ENCODE results near the gene CEL.

CEL gene

DNA sequence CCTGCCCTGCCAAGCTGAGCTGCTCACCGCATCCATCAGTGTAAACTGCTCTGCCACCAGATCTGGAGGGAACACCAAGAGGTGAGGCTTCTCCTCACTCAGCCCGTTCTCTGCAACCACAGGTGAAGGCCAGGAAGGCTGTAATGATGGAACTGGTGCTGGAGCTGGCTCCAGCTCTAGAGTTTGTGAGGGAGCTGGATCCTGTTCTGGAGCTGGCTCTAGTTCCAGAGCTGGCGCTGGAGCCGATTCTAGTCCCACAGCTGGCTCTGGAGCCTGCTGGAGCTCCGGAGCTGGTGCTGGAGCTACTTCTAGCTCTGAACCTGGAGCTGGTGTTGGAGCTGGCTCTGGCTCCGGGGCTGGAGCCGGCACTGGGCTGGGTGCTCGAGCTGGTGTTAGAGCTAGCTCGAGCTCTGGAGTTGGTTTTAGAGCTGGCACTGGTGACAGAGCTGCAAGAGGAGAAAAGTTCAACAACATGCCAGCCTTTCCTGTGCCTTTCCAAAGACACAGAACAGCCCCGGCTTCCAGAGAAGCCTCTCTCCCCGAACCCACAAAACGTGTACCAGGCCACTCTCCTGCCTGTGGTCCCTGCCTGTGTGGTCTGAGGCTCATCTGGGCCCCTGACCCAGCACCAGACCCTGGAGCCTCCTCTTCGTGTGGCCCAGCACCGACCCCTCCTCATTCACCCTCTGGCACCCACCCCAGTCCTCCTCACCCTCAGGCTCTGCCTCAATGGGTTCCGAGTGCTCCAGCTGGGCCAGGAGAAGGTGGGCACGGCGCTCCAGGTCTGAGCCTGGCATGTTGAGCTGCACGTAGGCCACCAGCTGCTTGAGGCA lies 46.4 kb downstream of the CEL start:
- DNase-seq (ENCODE audit: low read depth) = no peak
- TF ChIP-seq, protein P1, sequence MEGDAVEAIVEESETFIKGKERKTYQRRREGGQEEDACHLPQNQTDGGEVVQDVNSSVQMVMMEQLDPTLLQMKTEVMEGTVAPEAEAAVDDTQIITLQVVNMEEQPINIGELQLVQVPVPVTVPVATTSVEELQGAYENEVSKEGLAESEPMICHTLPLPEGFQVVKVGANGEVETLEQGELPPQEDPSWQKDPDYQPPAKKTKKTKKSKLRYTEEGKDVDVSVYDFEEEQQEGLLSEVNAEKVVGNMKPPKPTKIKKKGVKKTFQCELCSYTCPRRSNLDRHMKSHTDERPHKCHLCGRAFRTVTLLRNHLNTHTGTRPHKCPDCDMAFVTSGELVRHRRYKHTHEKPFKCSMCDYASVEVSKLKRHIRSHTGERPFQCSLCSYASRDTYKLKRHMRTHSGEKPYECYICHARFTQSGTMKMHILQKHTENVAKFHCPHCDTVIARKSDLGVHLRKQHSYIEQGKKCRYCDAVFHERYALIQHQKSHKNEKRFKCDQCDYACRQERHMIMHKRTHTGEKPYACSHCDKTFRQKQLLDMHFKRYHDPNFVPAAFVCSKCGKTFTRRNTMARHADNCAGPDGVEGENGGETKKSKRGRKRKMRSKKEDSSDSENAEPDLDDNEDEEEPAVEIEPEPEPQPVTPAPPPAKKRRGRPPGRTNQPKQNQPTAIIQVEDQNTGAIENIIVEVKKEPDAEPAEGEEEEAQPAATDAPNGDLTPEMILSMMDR (conservative IDR thresholded peaks at IDR 0.05; ENCODE audit: low read depth, low read length) = no peak
- H3K4me3 ChIP-seq (ENCODE audit: low read depth, low read length) = no peak overlapping the region

GRCh38 chr9:133108794-133109641 lies 47.2 kb downstream of the CEL start:
- H3K4me3 ChIP-seq (ENCODE audit: low read depth, low read length) = no peak overlapping the region
- no peak for DNase-seq (ENCODE audit: low read depth)
- TF ChIP-seq, protein P1 (conservative IDR thresholded peaks at IDR 0.05; ENCODE audit: low read depth, low read length) = no peak

DNA sequence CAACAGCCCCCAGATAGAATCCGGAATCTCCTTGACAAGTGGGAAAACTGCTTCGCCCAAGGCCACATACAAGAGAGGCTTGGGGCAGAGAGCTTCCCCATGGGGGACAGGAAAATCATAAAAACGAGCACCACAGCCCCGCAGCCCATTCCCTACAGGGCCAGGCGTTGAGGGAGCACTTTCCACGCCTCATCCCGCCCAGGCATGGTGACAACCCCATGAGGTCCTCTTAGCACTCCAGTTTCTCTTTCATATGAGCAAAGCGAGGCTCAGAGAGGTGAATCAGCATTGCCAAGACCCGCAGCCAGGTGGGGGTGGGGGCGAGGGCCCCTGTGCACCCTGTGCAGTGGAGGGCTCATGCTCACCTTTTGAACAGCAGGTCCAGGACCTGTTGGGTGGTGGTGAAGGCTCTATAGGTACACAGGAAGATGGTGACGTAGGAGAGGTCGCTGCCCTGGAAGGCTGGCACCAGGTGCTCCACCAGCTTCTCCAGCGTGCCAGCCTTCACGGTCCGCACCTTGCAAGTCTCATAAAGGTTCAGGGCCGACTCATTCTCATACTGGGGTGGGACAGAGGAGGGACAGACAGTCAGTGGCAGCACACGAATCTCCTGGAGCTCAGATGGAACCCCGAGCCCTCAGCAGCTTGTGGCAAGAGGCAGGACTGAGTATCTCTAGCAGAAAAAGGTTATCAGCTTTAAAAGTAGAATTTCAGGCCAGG lies 48.3 kb downstream of the CEL start:
- H3K4me3 ChIP-seq (ENCODE audit: low read depth, low read length) = no peak overlapping the region
- TF ChIP-seq, protein P1 (conservative IDR thresholded peaks at IDR 0.05; ENCODE audit: low read depth, low read length) = no peak
- DNase-seq (ENCODE audit: low read depth) = no peak

DNA sequence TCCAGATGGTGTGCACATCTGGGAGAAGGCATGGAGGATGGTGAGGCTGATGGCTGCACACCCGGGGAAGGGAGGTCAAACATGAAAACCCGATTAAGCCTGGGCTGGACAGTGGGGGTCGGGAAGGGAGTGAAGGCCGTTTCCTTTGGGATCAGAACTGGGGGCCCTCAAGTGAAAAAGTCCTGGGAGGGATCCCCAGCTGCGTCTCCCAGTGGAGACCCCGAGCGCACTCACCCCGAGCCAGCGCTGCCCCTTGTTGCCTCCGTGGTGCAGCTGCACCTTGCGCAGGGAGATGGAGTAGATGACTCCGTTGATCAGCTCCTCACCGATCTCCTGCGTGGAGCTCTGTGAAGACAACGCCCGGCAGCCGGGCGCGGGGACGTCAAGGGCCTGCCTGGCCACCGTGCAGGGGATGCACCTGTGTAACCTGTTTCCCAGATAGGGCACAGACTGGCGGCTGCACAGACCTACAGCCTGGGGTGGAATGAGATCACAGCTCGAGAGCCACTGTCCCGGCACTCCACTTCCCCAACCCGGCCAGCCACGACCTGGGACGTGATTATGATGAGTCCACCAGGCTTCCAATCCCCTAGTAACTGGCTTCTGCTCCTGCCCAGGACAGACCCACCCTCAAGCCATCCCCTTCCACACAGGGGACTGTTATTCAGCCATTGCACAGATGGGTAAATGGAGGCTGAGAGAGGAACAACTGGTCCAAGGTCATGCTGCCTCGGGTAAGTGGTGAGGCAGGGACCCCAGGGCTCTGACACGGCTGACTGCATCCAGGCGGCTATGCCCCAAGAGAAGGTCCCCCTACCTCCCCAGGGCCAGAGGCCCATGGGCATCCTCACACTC lies 50.3 kb downstream of the CEL start:
- TF ChIP-seq, protein P1 (conservative IDR thresholded peaks at IDR 0.05; ENCODE audit: low read depth, low read length) = no peak
- no peak for DNase-seq (ENCODE audit: low read depth)
- no peak overlapping the region for H3K4me3 ChIP-seq (ENCODE audit: low read depth, low read length)

DNA sequence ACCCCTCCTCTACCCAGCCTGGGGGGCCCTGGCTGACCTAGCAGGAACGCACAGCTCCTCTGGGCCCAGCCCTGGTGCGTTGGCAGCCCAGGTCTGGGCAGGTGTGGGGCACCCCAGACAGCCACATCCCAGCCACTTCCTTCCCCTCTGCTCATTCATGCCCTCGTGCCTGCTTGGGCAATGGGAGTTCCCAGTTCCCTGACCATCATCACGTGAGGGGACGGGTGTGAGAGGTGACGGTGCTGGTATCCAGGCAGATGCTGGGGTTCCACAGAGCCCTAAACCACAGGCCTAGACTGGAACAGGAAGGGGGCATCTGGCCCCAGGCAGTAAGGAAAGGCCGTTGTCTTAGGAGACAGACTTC lies 50.9 kb downstream of the CEL start:
- no peak overlapping the region for H3K4me3 ChIP-seq (ENCODE audit: low read depth, low read length)
- TF ChIP-seq, protein P1 (conservative IDR thresholded peaks at IDR 0.05; ENCODE audit: low read depth, low read length) = no peak
- DNase-seq (ENCODE audit: low read depth) = no peak

All from choroid plexus epithelial cell (primary cell).